BLaER1 treated with 17β-estradiol and CSF1 and Interleukin-3, amounts not matched to agents 10 nM and 100 nM (cell line): ENCODE measurements around the gene MSI2.

Experiments
- H3K27ac ChIP-seq, 11 experiments: shearing (Covaris generic); formaldehyde crosslinking; 2 replicates each; pipeline ENCODE4 v1.8.1; 2022
- H3K27me3 ChIP-seq, 11 experiments: shearing (Covaris generic); formaldehyde crosslinking; 2 replicates each; pipeline ENCODE4 v1.8.1; 2022
- H3K36me3 ChIP-seq, 11 experiments: shearing (Covaris generic); formaldehyde crosslinking; 2 replicates each; pipeline ENCODE4 v1.8.1; 2022
- H3K4me1 ChIP-seq, 10 experiments: shearing (Covaris generic); formaldehyde crosslinking; 2 replicates each; pipeline ENCODE4 v1.8.1; 2022
- H3K4me2 ChIP-seq, 11 experiments: shearing (Covaris generic); formaldehyde crosslinking; 2 replicates each; pipeline ENCODE4 v1.8.1; 2022
- H3K4me3 ChIP-seq, 10 experiments: shearing (Covaris generic); formaldehyde crosslinking; 2 replicates each; pipeline ENCODE4 v1.8.1; 2022
- H3K9ac ChIP-seq, 11 experiments: shearing (Covaris generic); formaldehyde crosslinking; 2 replicates each; pipeline ENCODE4 v1.8.1; 2022
- H3K9me3 ChIP-seq, 11 experiments: shearing (Covaris generic); formaldehyde crosslinking; replicated peaks in 1 of 11; 2 replicates each; pipeline ENCODE4 v1.8.1; 2022
- H4K20me1 ChIP-seq, 11 experiments: shearing (Covaris generic); formaldehyde crosslinking; 2 replicates each; pipeline ENCODE4 v1.8.1; 2022
- Cebpa-rat ChIP-seq, 11 experiments: shearing (Covaris generic); IDR thresholded peaks; 2 replicates each; pipeline ENCODE4 v1.8.1; 2022

The MSI2 gene

GRCh38 chr17:57326764-57327163, 70.4 kb downstream of the MSI2 start:
- TF ChIP-seq Cebpa-rat (IDR thresholded peaks at IDR 0.05): no peak
- Histone ChIP-seq H3K9ac (no peak overlapping the region), H3K4me1 (peaks cover 0 to 6% (median 0%) of the 10 kb centered on the region in 10 experiments; a peak in 3 of 20 replicates), H3K9me3 (no peaks in the 10 kb centered on the region), H3K27ac (no peak overlapping the region), H3K4me3 (no peak overlapping the region), H3K36me3 (peaks cover 5 to 100% (median 67%) of the 10 kb centered on the region in 11 experiments; a peak in 20 of 22 replicates), H3K27me3 (peaks cover 0 to 6% (median 0%) of the 10 kb centered on the region in 11 experiments; a peak in 1 of 22 replicates), H3K4me2 (no peak overlapping the region), H4K20me1 (peaks cover 9 to 100% (median 50%) of the 10 kb centered on the region in 11 experiments; a peak in 17 of 22 replicates)

GRCh38 chr17:57327176-57327970, 71.0 kb downstream of the MSI2 start:
- H3K9me3 ChIP-seq: no peaks in the 10 kb centered on the region
- peaks cover 0 to 6% (median 0%) of the 10 kb centered on the region in 10 experiments; a peak in 3 of 20 replicates for H3K4me1 ChIP-seq
- no peak overlapping the region for H3K9ac ChIP-seq
- H3K4me3 ChIP-seq: no peak overlapping the region
- peaks cover 9 to 100% (median 56%) of the 10 kb centered on the region in 11 experiments; a peak in 17 of 22 replicates for H4K20me1 ChIP-seq
- no peak overlapping the region for H3K27ac ChIP-seq
- H3K4me2 ChIP-seq: no peak overlapping the region
- H3K36me3 ChIP-seq: peaks cover 5 to 100% (median 65%) of the 10 kb centered on the region in 11 experiments; a peak in 20 of 22 replicates
- TF ChIP-seq Cebpa-rat (IDR thresholded peaks at IDR 0.05): no peak
- peaks cover 0 to 11% (median 0%) of the 10 kb centered on the region in 11 experiments; a peak in 1 of 22 replicates for H3K27me3 ChIP-seq

GRCh38 chr17:57328109-57328882, 72.0 kb downstream of the MSI2 start:
- Histone ChIP-seq H3K9me3 (no peaks in the 10 kb centered on the region), H3K4me1 (peaks cover 0 to 6% (median 0%) of the 10 kb centered on the region in 10 experiments; a peak in 3 of 20 replicates), H3K4me3 (no peak overlapping the region), H3K4me2 (no peak overlapping the region), H3K9ac (no peak overlapping the region), H3K36me3 (peaks cover 5 to 100% (median 63%) of the 10 kb centered on the region in 11 experiments; a peak in 20 of 22 replicates), H4K20me1 (peaks cover 9 to 100% (median 63%) of the 10 kb centered on the region in 11 experiments; a peak in 17 of 22 replicates), H3K27me3 (peaks cover 0 to 21% (median 0%) of the 10 kb centered on the region in 11 experiments; a peak in 3 of 22 replicates), H3K27ac (no peak overlapping the region)
- TF ChIP-seq Cebpa-rat (IDR thresholded peaks at IDR 0.05): no peak

GRCh38 chr17:57329380-57330214, 73.3 kb downstream of the MSI2 start:
- no peaks in the 10 kb centered on the region for H3K9me3 ChIP-seq
- H3K36me3 ChIP-seq: peaks cover 5 to 100% (median 57%) of the 10 kb centered on the region in 11 experiments; a peak in 20 of 22 replicates
- no peak overlapping the region for H3K27ac ChIP-seq
- H3K27me3 ChIP-seq: peaks cover 0 to 32% (median 0%) of the 10 kb centered on the region in 11 experiments; a peak in 4 of 22 replicates
- TF ChIP-seq Cebpa-rat (IDR thresholded peaks at IDR 0.05): no peak
- no peak overlapping the region for H3K4me3 ChIP-seq
- H4K20me1 ChIP-seq: peaks cover 18 to 100% (median 62%) of the 10 kb centered on the region in 11 experiments; a peak in 17 of 22 replicates
- peaks cover 0 to 6% (median 0%) of the 10 kb centered on the region in 10 experiments; a peak in 3 of 20 replicates for H3K4me1 ChIP-seq
- H3K4me2 ChIP-seq: no peak overlapping the region
- no peak overlapping the region for H3K9ac ChIP-seq

- Histone ChIP-seq H3K4me1 (peaks cover 0 to 9% (median 0%) of the 10 kb centered on the region in 10 experiments; a peak in 6 of 20 replicates), H3K9ac (no peak overlapping the region), H3K9me3 (no peaks in the 10 kb centered on the region), H3K4me3 (no peak overlapping the region), H3K27me3 (peaks cover 0 to 38% (median 0%) of the 10 kb centered on the region in 11 experiments; a peak in 5 of 22 replicates), H3K4me2 (no peak overlapping the region), H3K36me3 (peaks cover 4 to 100% (median 53%) of the 10 kb centered on the region in 11 experiments; a peak in 17 of 22 replicates), H4K20me1 (peaks cover 25 to 100% (median 63%) of the 10 kb centered on the region in 11 experiments; a peak in 19 of 22 replicates), H3K27ac (no peak overlapping the region)
- no peak for TF ChIP-seq Cebpa-rat (IDR thresholded peaks at IDR 0.05)
These were observed 74.3 kb downstream of the MSI2 start for GRCh38 chr17:57330587-57330986.

GRCh38 chr17:57331423-57331822, 75.1 kb downstream of the MSI2 start:
- Histone ChIP-seq H3K9ac (no peak overlapping the region), H3K4me1 (peaks cover 0 to 15% (median 0%) of the 10 kb centered on the region in 10 experiments; a peak in 6 of 20 replicates), H3K4me3 (no peak overlapping the region), H3K27me3 (peaks cover 0 to 46% (median 0%) of the 10 kb centered on the region in 11 experiments; a peak in 7 of 22 replicates), H3K27ac (no peak overlapping the region), H3K4me2 (no peak overlapping the region), H3K36me3 (peaks cover 4 to 100% (median 46%) of the 10 kb centered on the region in 11 experiments; a peak in 17 of 22 replicates), H3K9me3 (peaks cover 0 to 4% (median 0%) of the 10 kb centered on the region in 11 experiments; a peak in 2 of 22 replicates), H4K20me1 (peaks cover 34 to 100% (median 63%) of the 10 kb centered on the region in 11 experiments; a peak in 20 of 22 replicates)
- TF ChIP-seq Cebpa-rat (IDR thresholded peaks at IDR 0.05): no peak

GRCh38 chr17:57332501-57332900, 76.2 kb downstream of the MSI2 start:
- H3K27ac ChIP-seq: no peak overlapping the region
- no peak overlapping the region for H3K4me2 ChIP-seq
- no peak overlapping the region for H3K4me3 ChIP-seq
- no peak overlapping the region for H3K9ac ChIP-seq
- peaks cover 0 to 23% (median 4%) of the 10 kb centered on the region in 10 experiments; a peak in 11 of 20 replicates for H3K4me1 ChIP-seq
- H3K9me3 ChIP-seq: peaks cover 0 to 12% (median 0%) of the 10 kb centered on the region in 11 experiments; a peak in 7 of 22 replicates
- H3K36me3 ChIP-seq: peaks cover 8 to 100% (median 42%) of the 10 kb centered on the region in 11 experiments; a peak in 17 of 22 replicates
- peaks cover 0 to 57% (median 0%) of the 10 kb centered on the region in 11 experiments; a peak in 7 of 22 replicates for H3K27me3 ChIP-seq
- no peak for TF ChIP-seq Cebpa-rat (IDR thresholded peaks at IDR 0.05)
- peaks cover 45 to 100% (median 68%) of the 10 kb centered on the region in 11 experiments; a peak in 20 of 22 replicates for H4K20me1 ChIP-seq
